ENCODE measurements around the gene GRAP.

DNA sequence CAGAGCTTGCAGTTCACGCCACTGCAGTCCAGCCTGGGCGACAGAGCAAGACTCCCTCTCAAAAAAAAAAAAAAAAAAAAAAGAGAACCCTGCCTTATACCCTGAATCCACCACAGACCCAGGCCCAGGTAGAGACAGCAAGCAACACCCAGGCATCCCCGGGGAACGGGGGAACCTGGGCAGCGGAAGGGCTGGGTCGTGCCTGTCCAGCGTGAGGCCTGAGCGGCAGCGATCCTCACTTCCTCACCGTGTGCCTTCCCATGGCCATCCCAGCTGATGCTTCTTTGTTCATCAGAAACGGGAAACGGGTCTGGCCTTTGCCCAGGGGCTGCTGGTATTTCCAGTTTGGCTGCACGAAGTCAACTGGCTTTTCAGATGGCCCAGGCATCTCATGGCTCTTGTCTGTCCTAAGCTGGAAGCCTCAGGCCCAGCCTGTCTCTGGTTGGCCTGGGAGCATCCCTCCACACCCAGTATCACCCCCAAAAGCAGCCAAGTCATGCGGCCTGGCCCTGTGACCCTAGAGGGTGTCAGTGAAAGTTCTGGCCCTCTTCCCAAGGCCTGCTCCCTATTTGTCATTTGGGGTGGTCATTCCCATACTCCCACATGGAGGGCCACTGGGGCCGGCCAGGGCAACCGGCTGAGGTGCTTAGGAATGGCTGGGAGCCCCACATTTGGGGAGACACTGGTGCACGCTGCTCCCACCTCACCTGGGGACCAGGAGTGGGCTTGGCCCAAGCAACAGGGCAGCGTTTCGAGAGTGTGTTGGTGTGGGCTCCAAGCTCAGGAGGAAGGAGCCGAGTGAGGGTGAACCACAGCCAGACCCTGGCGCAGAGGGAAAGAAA, 62.3 kb downstream of the GRAP start:
- TF ChIP-seq POLR2A (IDR thresholded peaks at IDR 0.05) = no peak
- TF ChIP-seq, protein P1, sequence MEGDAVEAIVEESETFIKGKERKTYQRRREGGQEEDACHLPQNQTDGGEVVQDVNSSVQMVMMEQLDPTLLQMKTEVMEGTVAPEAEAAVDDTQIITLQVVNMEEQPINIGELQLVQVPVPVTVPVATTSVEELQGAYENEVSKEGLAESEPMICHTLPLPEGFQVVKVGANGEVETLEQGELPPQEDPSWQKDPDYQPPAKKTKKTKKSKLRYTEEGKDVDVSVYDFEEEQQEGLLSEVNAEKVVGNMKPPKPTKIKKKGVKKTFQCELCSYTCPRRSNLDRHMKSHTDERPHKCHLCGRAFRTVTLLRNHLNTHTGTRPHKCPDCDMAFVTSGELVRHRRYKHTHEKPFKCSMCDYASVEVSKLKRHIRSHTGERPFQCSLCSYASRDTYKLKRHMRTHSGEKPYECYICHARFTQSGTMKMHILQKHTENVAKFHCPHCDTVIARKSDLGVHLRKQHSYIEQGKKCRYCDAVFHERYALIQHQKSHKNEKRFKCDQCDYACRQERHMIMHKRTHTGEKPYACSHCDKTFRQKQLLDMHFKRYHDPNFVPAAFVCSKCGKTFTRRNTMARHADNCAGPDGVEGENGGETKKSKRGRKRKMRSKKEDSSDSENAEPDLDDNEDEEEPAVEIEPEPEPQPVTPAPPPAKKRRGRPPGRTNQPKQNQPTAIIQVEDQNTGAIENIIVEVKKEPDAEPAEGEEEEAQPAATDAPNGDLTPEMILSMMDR (IDR thresholded peaks at IDR 0.05) = no peak
- TF ChIP-seq EP300 (IDR thresholded peaks at IDR 0.05) = no peak

Measured in ovary (tissue), 3 donors.